Lower leg skin (tissue), 4 donors: ENCODE measurements around the gene SLC25A18. TPM values are rescaled to one million over a fixed set of nuclear protein-coding genes. Genes with fewer than 3 reads are reported as not detected.

Experiments used
- DNase-seq, 2 donors: peaks; one replicate each; pipeline ENCODE4 v3.0.0-alpha.2; 2019; ENCODE audit warnings: low spot score in 2 of 2
- H3K4me3 ChIP-seq: fragments of 200-600 bp; sonication (generic); 2 replicates; pipeline ENCODE4 v1.5.1; 2017; ENCODE audit warnings: mild to moderate bottlenecking, low read depth; ENCODE audit not compliant: poor library complexity, severe bottlenecking
- POLR2A ChIP-seq, 2 donors: fragments of 450-650 bp; IDR thresholded peaks; one replicate each; pipeline ENCODE4 v1.6.1; 2016 to 2017; ENCODE audit warnings: antibody characterized with exemption in 2 of 2, mild to moderate bottlenecking in 1 of 2, moderate library complexity in 1 of 2
- WGBS, 2 donors: methylation state at CpG; one replicate each; pipeline ENCODE4 v1.1.5; 2018; 5-methylcytosine and 5-hydroxymethylcytosine counted together
- intact Hi-C: fragments of 100-400 bp; cut with DNase I; formaldehyde crosslinking; loops from one replicate; pipeline ENCODE4 v1.15.0; 2023; ENCODE audit warnings: low total_unique reads
- total RNA-seq, 4 donors: library from RNA; depleted of rRNA; stranded (reverse); fragments of >200 nt; gene quantifications; one replicate each; pipeline ENCODE4 v1.1.0, GENCODE V29; 2016
- TF ChIP-seq, protein P1 (sequence below), 3 donors: fragments of 450-650 bp; IDR thresholded peaks; one replicate each; pipeline ENCODE4 v1.5.1; 2016; ENCODE audit warnings: antibody characterized with exemption in 3 of 3, mild to moderate bottlenecking in 3 of 3, moderate library complexity in 2 of 3

Gene SLC25A18
- total RNA-seq, 4 donors from 2014 or later = 0.83 to 2.3 (median 1.3) TPM

DNA sequence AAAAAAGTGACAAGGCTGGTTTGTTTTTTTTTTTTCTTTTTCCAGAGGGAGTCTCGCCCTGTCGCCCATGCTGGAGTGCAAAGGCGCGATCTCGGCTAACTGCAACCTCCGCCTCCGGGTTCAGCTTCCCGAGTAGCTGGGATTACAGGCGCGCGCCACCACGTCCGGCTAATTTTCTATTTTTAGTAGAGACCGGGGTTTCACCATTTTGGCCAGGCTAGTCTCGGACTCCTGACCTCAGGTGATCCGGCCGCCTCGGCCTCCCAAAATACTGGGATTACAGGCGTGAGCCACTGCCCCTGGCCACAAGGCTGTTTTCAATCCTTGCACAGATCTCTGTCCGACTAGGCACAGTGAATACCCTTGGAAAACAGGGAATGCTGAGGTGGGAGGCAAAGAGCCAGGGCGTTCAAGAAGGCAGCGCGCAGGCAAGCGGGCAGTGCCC, 64.7 kb downstream of the SLC25A18 start:
- intact Hi-C loops = loop anchor here (10.0 kb wide), 1 partner anchor 63 kb away; the partner anchor contains the start of gene SLC25A18
- peak overlapping the region; percentile 100 for H3K4me3 ChIP-seq
- no peak for TF ChIP-seq POLR2A (IDR thresholded peaks at IDR 0.05)
- TF ChIP-seq, protein P1, sequence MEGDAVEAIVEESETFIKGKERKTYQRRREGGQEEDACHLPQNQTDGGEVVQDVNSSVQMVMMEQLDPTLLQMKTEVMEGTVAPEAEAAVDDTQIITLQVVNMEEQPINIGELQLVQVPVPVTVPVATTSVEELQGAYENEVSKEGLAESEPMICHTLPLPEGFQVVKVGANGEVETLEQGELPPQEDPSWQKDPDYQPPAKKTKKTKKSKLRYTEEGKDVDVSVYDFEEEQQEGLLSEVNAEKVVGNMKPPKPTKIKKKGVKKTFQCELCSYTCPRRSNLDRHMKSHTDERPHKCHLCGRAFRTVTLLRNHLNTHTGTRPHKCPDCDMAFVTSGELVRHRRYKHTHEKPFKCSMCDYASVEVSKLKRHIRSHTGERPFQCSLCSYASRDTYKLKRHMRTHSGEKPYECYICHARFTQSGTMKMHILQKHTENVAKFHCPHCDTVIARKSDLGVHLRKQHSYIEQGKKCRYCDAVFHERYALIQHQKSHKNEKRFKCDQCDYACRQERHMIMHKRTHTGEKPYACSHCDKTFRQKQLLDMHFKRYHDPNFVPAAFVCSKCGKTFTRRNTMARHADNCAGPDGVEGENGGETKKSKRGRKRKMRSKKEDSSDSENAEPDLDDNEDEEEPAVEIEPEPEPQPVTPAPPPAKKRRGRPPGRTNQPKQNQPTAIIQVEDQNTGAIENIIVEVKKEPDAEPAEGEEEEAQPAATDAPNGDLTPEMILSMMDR (IDR thresholded peaks at IDR 0.05) = no peak
- DNase-seq = no peak
- 6 to 12% methylated on average over 24 of the region's 24 CpGs for WGBS, 2 donors

DNA sequence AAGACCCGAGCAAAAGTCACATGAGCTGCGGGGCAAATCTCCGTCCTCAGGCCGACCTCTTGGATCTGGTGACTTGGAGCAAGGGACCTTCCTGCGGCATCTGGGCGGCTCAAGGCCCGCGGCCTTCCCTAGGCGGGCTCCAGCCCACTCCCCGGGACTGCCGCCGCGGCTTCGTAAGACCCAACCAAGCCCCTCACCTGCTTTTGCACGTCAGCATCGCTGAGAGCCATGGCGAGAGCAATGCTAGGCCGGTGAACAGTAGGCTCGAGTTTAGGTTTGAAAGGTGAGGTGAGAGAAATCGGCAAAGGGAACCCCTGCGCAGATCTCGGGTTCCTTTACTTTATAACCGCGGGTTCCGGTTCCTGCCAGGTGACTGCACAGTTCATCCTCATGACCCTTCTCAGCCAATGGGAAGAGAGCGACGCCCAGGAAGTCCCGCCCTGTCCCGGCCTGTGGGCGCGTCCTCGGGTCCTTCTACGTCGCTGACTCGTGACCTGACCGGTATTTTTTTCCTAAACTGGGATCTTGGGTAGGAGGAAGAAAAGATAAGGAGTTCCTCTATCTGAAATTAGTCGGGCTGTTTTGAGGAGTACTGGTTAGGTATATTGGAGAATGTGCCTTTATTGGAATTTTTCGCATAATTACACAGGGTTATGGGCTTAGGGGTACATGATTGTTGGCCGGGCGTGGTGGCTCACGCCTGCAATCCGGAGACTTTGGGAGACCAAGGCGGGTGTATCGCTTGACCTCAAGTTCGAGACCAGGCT, 65.3 kb downstream of the SLC25A18 start, which contains the start of gene ATP6V1E1:
ATP6V1E1 (minus strand) TSS at position 344 of the 767 bp plus-strand sequence; CDS start at position 230, 114 bp downstream.
- peak within 1 kb of the TSS; percentile 100 for H3K4me3 ChIP-seq
- 1% methylated on average over 35 to 40 of the region's 45 CpGs for WGBS, 2 donors
- peak in 1 of 2 donors; percentile 48 for TF ChIP-seq POLR2A (IDR thresholded peaks at IDR 0.05)
- TF ChIP-seq, protein P1 (IDR thresholded peaks at IDR 0.05) = no peak
- peak; percentile 98 to 100 for DNase-seq
- intact Hi-C loops = loop anchor here (10.0 kb wide), 1 partner anchor 64 kb away; the partner anchor contains the start of gene SLC25A18

DNA sequence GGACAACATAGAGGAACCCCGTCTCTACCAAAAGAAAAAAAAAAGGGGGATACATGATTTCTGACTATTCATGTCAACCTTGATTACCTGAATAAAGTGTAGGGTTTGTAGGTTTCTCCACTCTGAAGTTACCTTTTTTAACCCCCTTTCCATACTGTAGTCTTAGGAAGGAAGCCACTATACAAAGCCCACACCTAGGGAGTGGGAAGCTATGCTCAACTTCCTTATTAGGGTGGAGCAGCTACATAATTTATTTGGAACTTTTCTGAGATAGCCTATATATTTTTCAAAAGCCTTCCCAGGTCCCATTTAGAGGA, 65.8 kb downstream of the SLC25A18 start:
- 0 to 3% methylated on average over 1 of the region's 1 CpG for WGBS, 2 donors
- peak overlapping the region; percentile 100 for H3K4me3 ChIP-seq
- intact Hi-C loops = loop anchor here (10.0 kb wide), 1 partner anchor 64 kb away; the partner anchor contains the start of gene SLC25A18
- DNase-seq = no peak
- TF ChIP-seq POLR2A (IDR thresholded peaks at IDR 0.05) = no peak
- TF ChIP-seq, protein P1 (IDR thresholded peaks at IDR 0.05) = no peak

DNA sequence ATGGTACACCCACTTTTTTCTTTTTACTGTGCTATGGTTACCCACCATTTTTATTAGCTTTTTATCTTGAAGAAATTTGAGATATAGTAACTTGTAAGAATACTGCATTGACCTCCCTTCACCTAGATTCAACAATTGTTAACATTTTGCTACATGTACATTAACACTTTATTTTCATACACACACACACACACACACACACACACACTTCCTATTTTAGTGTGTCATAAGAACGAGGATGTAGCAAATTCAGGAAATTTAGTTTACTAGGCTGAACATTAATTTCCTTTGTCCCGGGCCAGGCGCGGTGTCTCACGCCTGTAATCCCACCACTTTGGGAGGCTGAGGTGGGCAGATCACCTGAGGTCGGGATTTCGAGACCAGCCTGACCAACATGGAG, 66.3 kb downstream of the SLC25A18 start:
- no peak for DNase-seq
- no peak for TF ChIP-seq POLR2A (IDR thresholded peaks at IDR 0.05)
- no peak overlapping the region for H3K4me3 ChIP-seq
- intact Hi-C loops = loop anchor here (10.0 kb wide), 1 partner anchor 65 kb away; the partner anchor contains the start of gene SLC25A18
- WGBS, 2 donors = 76 to 77% methylated on average over 7 of the region's 7 CpGs

DNA sequence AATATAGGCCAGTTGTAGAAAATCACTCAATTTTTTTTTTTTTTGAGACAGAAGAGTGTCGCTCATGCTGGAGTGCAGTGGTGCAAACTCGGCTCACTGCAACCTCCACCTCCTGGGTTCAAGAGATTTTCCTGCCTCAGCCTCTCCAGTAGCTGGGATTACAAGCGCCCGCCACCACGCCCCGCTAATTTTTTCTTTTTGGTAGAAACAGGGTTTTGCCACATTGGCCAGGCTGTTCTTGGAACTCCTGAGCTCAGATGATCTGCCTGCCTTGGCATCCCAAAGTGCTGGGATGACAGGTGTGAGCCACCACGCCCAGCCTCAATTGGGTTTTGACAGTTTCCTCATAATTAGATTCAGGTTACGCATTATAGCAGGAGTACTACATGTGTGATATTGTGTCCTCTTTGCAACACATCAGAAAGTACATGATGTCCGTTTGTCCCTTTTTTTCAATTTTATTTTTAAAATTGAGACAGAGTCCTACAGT, 67.8 kb downstream of the SLC25A18 start:
- intact Hi-C loops = no loop called here
- H3K4me3 ChIP-seq = no peak overlapping the region
- DNase-seq = peak in 1 of 2 donors; percentile 70
- WGBS, 2 donors = 66 to 79% methylated on average over 9 of the region's 9 CpGs
- TF ChIP-seq, protein P1 (IDR thresholded peaks at IDR 0.05) = no peak
- no peak for TF ChIP-seq POLR2A (IDR thresholded peaks at IDR 0.05)

DNA sequence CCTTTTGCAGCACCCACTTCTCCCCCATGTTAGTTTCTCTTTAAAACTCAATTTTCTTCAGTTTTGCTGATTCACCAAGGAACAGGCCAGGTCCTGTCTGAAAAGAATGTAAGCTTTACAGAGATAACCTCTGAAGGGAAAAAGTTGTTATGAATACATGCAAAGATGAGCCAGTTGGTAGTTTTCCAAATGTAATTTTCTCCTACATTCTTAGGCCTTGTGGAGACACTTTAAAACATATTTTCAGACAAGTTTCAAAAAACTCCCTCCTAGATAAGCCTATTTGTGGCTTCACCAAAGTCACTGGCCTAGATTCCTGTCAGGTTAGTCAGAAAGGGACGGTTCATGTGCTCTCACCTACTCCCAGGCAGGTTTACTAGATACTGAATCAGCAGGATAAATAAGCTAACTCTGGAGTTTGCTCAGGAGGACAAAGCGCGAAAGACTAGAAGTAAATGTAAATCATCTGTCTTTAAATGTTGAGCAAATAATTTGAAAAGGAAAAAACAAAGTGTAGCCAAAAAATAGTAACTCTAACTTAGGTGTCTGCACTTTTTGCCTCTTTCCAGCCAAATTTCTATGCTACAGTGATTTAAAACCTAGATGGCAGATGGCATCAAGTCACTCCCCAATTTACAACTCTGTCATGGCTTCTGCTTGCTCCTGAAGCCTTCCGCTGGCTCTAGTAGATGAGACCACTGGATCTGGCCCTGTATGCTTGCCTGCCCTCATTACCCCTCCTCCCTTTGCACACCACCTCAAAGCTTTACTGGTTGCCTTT, 70.1 kb downstream of the SLC25A18 start:
- H3K4me3 ChIP-seq = no peak overlapping the region
- TF ChIP-seq POLR2A (IDR thresholded peaks at IDR 0.05) = no peak
- TF ChIP-seq, protein P1 (IDR thresholded peaks at IDR 0.05) = no peak
- intact Hi-C loops = no loop called here
- DNase-seq = peak in 1 of 2 donors; percentile 45
- 52 to 62% methylated on average over 4 of the region's 4 CpGs for WGBS, 2 donors
